ENCODE measurements around the gene MEX3C. TPM values are rescaled to one million over a fixed set of nuclear protein-coding genes. Genes with fewer than 3 reads are reported as not detected.

The MEX3C gene
- total RNA-seq, 1 donor from 2014 or later = 17.2 TPM

DNA sequence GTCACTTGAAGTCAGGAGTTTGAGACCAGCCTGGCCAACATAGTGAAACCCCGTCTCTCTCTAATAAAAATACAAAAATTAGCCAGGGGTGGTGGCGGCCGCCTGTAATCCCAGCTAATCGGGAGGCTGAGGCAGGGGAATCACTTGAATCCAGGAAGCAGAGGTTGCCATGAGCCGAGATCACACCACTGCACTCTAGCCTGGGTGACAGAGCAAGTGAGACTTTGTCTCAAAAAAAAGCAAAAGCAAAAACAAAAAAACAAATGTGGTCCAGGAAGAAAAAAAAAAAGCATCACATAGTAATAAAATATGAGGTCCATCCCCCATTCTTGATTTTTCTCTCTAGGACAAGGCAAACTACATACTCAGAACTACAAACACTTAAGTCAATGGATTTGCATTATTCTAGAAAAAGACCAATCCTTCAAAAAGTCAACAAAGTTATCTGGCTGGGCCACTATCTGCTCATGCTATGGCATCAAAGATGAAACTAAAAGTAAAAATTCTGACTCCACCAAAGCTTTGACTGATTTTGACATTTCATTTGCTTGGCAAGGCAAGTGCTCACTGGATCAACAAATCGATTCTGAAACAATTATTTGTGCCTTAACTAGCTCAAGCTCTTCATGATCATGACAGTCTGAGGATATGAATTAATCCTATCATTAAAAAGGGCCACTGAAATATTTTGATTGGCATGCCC is 28.4 kb downstream of the MEX3C start:
- no peak for TF ChIP-seq CTCF (IDR thresholded peaks at IDR 0.05; ENCODE audit: borderline replicate concordance)
- no peak overlapping the region for H3K27ac ChIP-seq (replicated peaks)
- no peak overlapping the region for H3K4me3 ChIP-seq
- DNase-seq = no peak
- H3K9me3 ChIP-seq (replicated peaks) = no peaks in the 10 kb centered on the region
- H3K36me3 ChIP-seq = no peaks in the 10 kb centered on the region
- peaks cover 11% of the 10 kb centered on the region for H3K4me1 ChIP-seq
- no peaks in the 10 kb centered on the region for H3K27me3 ChIP-seq (ENCODE audit: low read depth)
- intact Hi-C loops (cut with micrococcal nuclease) = no loop called here

- Histone ChIP-seq H3K4me1 (peaks cover 11% of the 10 kb centered on the region), H3K27ac (replicated peaks) (no peak overlapping the region), H3K9me3 (replicated peaks) (no peaks in the 10 kb centered on the region), H3K27me3 (ENCODE audit: low read depth) (no peaks in the 10 kb centered on the region), H3K36me3 (no peaks in the 10 kb centered on the region), H3K4me3 (no peak overlapping the region)
- intact Hi-C loops (cut with micrococcal nuclease) = no loop called here
- DNase-seq = no peak
- no peak for TF ChIP-seq CTCF (IDR thresholded peaks at IDR 0.05; ENCODE audit: borderline replicate concordance)
Observed at GRCh38 chr18:51168026-51168742, 29.3 kb downstream of the MEX3C start.

- no peak for DNase-seq
- TF ChIP-seq CTCF (IDR thresholded peaks at IDR 0.05; ENCODE audit: borderline replicate concordance) = no peak
- intact Hi-C loops (cut with micrococcal nuclease) = no loop called here
Observed at GRCh38 chr18:51165296-51165695, 32.2 kb downstream of the MEX3C start.

GRCh38 chr18:51164761-51165281 is 32.7 kb downstream of the MEX3C start:
- TF ChIP-seq CTCF (IDR thresholded peaks at IDR 0.05; ENCODE audit: borderline replicate concordance) = no peak
- Histone ChIP-seq H3K27me3 (ENCODE audit: low read depth) (no peaks in the 10 kb centered on the region), H3K4me3 (no peak overlapping the region), H3K4me1 (peaks cover 6% of the 10 kb centered on the region), H3K36me3 (no peaks in the 10 kb centered on the region), H3K27ac (replicated peaks) (no peak overlapping the region), H3K9me3 (replicated peaks) (no peaks in the 10 kb centered on the region)
- intact Hi-C loops (cut with micrococcal nuclease) = no loop called here
- DNase-seq = no peak

More at GRCh38 chr18:51165296-51165695, 32.2 kb downstream of the MEX3C start:
- Histone ChIP-seq H3K9me3 (replicated peaks) (no peaks in the 10 kb centered on the region), H3K4me1 (peaks cover 6% of the 10 kb centered on the region), H3K36me3 (no peaks in the 10 kb centered on the region), H3K27ac (replicated peaks) (no peak overlapping the region), H3K27me3 (ENCODE audit: low read depth) (no peaks in the 10 kb centered on the region), H3K4me3 (no peak overlapping the region)

GRCh38 chr18:51164342-51164741 is 33.1 kb downstream of the MEX3C start:
- Histone ChIP-seq H3K9me3 (replicated peaks) (no peaks in the 10 kb centered on the region), H3K4me3 (no peak overlapping the region), H3K27me3 (ENCODE audit: low read depth) (no peaks in the 10 kb centered on the region), H3K4me1 (peaks cover 6% of the 10 kb centered on the region), H3K36me3 (no peaks in the 10 kb centered on the region), H3K27ac (replicated peaks) (no peak overlapping the region)
- DNase-seq = no peak
- intact Hi-C loops (cut with micrococcal nuclease) = no loop called here
- no peak for TF ChIP-seq CTCF (IDR thresholded peaks at IDR 0.05; ENCODE audit: borderline replicate concordance)
